ENCODE data around the gene AGAP3. TPM values are rescaled to one million over a fixed set of nuclear protein-coding genes. Genes with fewer than 3 reads are reported as not detected.

The AGAP3 gene
- total RNA-seq, 1 donor from 2014 or later = 156 TPM

GRCh38 chr7:151130741-151131157, 44.5 kb downstream of the AGAP3 start:
- no peak overlapping the region for H3K4me2 ChIP-seq (ENCODE audit: low read length)
- H3K27me3 ChIP-seq (ENCODE audit: insufficient read depth, low read length) = no peaks in the 10 kb centered on the region
- H3K4me3 ChIP-seq (ENCODE audit: insufficient read depth, low read depth, low read length) = no peak overlapping the region
- TF ChIP-seq CTCF (IDR thresholded peaks at IDR 0.05; ENCODE audit: insufficient read depth, low read depth, low read length) (no peak), EZH2 (IDR thresholded peaks at IDR 0.05; ENCODE audit: insufficient read depth, low read length) (no peak)
- Mint-ChIP-seq H3K27me3 (ENCODE audit: low read depth, unreplicated experiment) (no peaks in the 10 kb centered on the region), H3K27ac (ENCODE audit: unreplicated experiment) (no peak overlapping the region), H3K4me1 (ENCODE audit: low read depth, unreplicated experiment) (peaks cover 8% of the 10 kb centered on the region), H3K36me3 (ENCODE audit: low read depth, unreplicated experiment) (peaks cover 25% of the 10 kb centered on the region), H3K9me3 (ENCODE audit: unreplicated experiment) (no peaks in the 10 kb centered on the region), H3K4me3 (ENCODE audit: unreplicated experiment) (no peak overlapping the region)
- peaks cover 57% of the 10 kb centered on the region for H4K20me1 ChIP-seq (ENCODE audit: insufficient read depth, low read length)
- no peaks in the 10 kb centered on the region for H3K79me2 ChIP-seq (ENCODE audit: insufficient read depth, low read length)
- FAIRE-seq (no peak), DNase-seq (ENCODE audit: low read depth) (no peak)
- H2AFZ ChIP-seq (ENCODE audit: low read depth, low read length) = no peak overlapping the region
- peaks cover 11% of the 10 kb centered on the region for H3K36me3 ChIP-seq (ENCODE audit: insufficient read depth, low read length)
- peaks cover under 1% of the 10 kb centered on the region for H3K4me1 ChIP-seq (ENCODE audit: insufficient read depth, low read length)
- H3K9me3 ChIP-seq (ENCODE audit: insufficient read depth, low read depth, low read length) = no peaks in the 10 kb centered on the region
- no peak overlapping the region for H3K27ac ChIP-seq (ENCODE audit: low read depth, low read length)
- no peak overlapping the region for H3K9ac ChIP-seq (ENCODE audit: low read length)

GRCh38 chr7:151131224-151131591, 44.9 kb downstream of the AGAP3 start:
- H2AFZ ChIP-seq (ENCODE audit: low read depth, low read length) = no peak overlapping the region
- H3K9me3 ChIP-seq (ENCODE audit: insufficient read depth, low read depth, low read length) = no peaks in the 10 kb centered on the region
- H3K79me2 ChIP-seq (ENCODE audit: insufficient read depth, low read length) = no peaks in the 10 kb centered on the region
- H3K36me3 ChIP-seq (ENCODE audit: insufficient read depth, low read length) = peaks cover 11% of the 10 kb centered on the region
- H3K4me3 ChIP-seq (ENCODE audit: insufficient read depth, low read depth, low read length) = no peak overlapping the region
- Mint-ChIP-seq H3K36me3 (ENCODE audit: low read depth, unreplicated experiment) (peaks cover 25% of the 10 kb centered on the region), H3K4me3 (ENCODE audit: unreplicated experiment) (no peak overlapping the region), H3K4me1 (ENCODE audit: low read depth, unreplicated experiment) (peaks cover 8% of the 10 kb centered on the region), H3K9me3 (ENCODE audit: unreplicated experiment) (no peaks in the 10 kb centered on the region), H3K27ac (ENCODE audit: unreplicated experiment) (no peak overlapping the region), H3K27me3 (ENCODE audit: low read depth, unreplicated experiment) (no peaks in the 10 kb centered on the region)
- no peak overlapping the region for H3K27ac ChIP-seq (ENCODE audit: low read depth, low read length)
- peaks cover 57% of the 10 kb centered on the region for H4K20me1 ChIP-seq (ENCODE audit: insufficient read depth, low read length)
- DNase-seq (ENCODE audit: low read depth) = no peak
- TF ChIP-seq EZH2 (IDR thresholded peaks at IDR 0.05; ENCODE audit: insufficient read depth, low read length) (no peak), CTCF (IDR thresholded peaks at IDR 0.05; ENCODE audit: insufficient read depth, low read depth, low read length) (no peak)
- no peaks in the 10 kb centered on the region for H3K4me1 ChIP-seq (ENCODE audit: insufficient read depth, low read length)
- H3K9ac ChIP-seq (ENCODE audit: low read length) = no peak overlapping the region
- no peak overlapping the region for H3K4me2 ChIP-seq (ENCODE audit: low read length)
- FAIRE-seq = no peak
- no peaks in the 10 kb centered on the region for H3K27me3 ChIP-seq (ENCODE audit: insufficient read depth, low read length)

GRCh38 chr7:151131592-151132293, 45.5 kb downstream of the AGAP3 start:
- Histone ChIP-seq H3K27ac (ENCODE audit: low read depth, low read length) (no peak overlapping the region), H3K9me3 (ENCODE audit: insufficient read depth, low read depth, low read length) (no peaks in the 10 kb centered on the region), H3K4me3 (ENCODE audit: insufficient read depth, low read depth, low read length) (no peak overlapping the region), H2AFZ (ENCODE audit: low read depth, low read length) (no peak overlapping the region), H3K9ac (ENCODE audit: low read length) (no peak overlapping the region), H3K4me2 (ENCODE audit: low read length) (no peak overlapping the region), H3K79me2 (ENCODE audit: insufficient read depth, low read length) (no peaks in the 10 kb centered on the region), H3K36me3 (ENCODE audit: insufficient read depth, low read length) (peaks cover 16% of the 10 kb centered on the region), H3K27me3 (ENCODE audit: insufficient read depth, low read length) (no peaks in the 10 kb centered on the region), H3K4me1 (ENCODE audit: insufficient read depth, low read length) (no peaks in the 10 kb centered on the region), H4K20me1 (ENCODE audit: insufficient read depth, low read length) (peaks cover 52% of the 10 kb centered on the region)
- H3K4me3 Mint-ChIP-seq (ENCODE audit: unreplicated experiment) = no peak overlapping the region
- no peak for DNase-seq (ENCODE audit: low read depth)
- H3K9me3 Mint-ChIP-seq (ENCODE audit: unreplicated experiment) = no peaks in the 10 kb centered on the region
- FAIRE-seq = no peak
- no peak overlapping the region for H3K27ac Mint-ChIP-seq (ENCODE audit: unreplicated experiment)
- no peak for TF ChIP-seq EZH2 (IDR thresholded peaks at IDR 0.05; ENCODE audit: insufficient read depth, low read length)
- no peak for TF ChIP-seq CTCF (IDR thresholded peaks at IDR 0.05; ENCODE audit: insufficient read depth, low read depth, low read length)
- no peaks in the 10 kb centered on the region for H3K27me3 Mint-ChIP-seq (ENCODE audit: low read depth, unreplicated experiment)
- H3K36me3 Mint-ChIP-seq (ENCODE audit: low read depth, unreplicated experiment) = peaks cover 25% of the 10 kb centered on the region
- peaks cover 7% of the 10 kb centered on the region for H3K4me1 Mint-ChIP-seq (ENCODE audit: low read depth, unreplicated experiment)

Data from astrocyte (in vitro differentiated cells and primary cell).